HepG2 (cell line): ENCODE measurements around the gene DPH1. TPM values are rescaled to one million over a fixed set of nuclear protein-coding genes. Genes with fewer than 3 reads are reported as not detected.

Experiments
- CTCF ChIP-seq: sonication (generic); formaldehyde crosslinking; IDR thresholded peaks from 2 replicates; pipeline ENCODE4 v1.5.0; 2020; ENCODE audit warnings: mild to moderate bottlenecking, missing genetic modification reagents, moderate library complexity
- KAT8 ChIP-seq: IDR thresholded peaks from 2 replicates; pipeline ENCODE4 v1.6.1; 2016; ENCODE audit warnings: missing genetic modification reagents, missing compliant biosample characterization
- KDM5B ChIP-seq: sonication (generic); formaldehyde crosslinking; IDR thresholded peaks from 2 replicates; pipeline ENCODE4 v1.4.0; 2020; ENCODE audit warnings: missing genetic modification reagents, mild to moderate bottlenecking, borderline replicate concordance
- RARA ChIP-seq: IDR thresholded peaks from 2 replicates; pipeline ENCODE4 v1.6.1; 2016; ENCODE audit warnings: missing genetic modification reagents, missing compliant biosample characterization
- ZBTB43 ChIP-seq: sonication (generic); formaldehyde crosslinking; conservative IDR thresholded peaks from 2 replicates; pipeline ENCODE4 v1.4.0; 2020; ENCODE audit warnings: missing genetic modification reagents
- ZMYM2 ChIP-seq: sonication (generic); formaldehyde crosslinking; IDR thresholded peaks from 2 replicates; pipeline ENCODE4 v1.8.0; 2022; ENCODE audit warnings: mild to moderate bottlenecking, missing genetic modification reagents
- polyA plus RNA-seq, 8 experiments: library from polyadenylated mRNA; depleted of rRNA in 3 of 8; stranded (reverse) in 7 of 8; unstranded in 1 of 8; fragments of >200 nt; fragmentation: Illumina TruSeq in 4 of 8; extraction: Trizol in 4 of 8; gene quantifications; 2 replicates each; pipeline versions ENCODE4 v1.2.1 to v1.2.3, GENCODE V29; 2011 to 2016; ENCODE audit warnings: low read depth in 4 of 8, missing spikeins in 1 of 8, mixed read lengths in 1 of 8; ENCODE audit not compliant: insufficient read depth in 1 of 8
- total RNA-seq, 5 experiments: library from RNA; depleted of rRNA; stranded (reverse); fragments of >200 nt; fragmentation: Illumina TruSeq; extraction: Trizol; gene quantifications; 2 replicates each; pipeline ENCODE4 v1.2.3, GENCODE V29; 2016; ENCODE audit warnings: low read depth in 1 of 5
- TF ChIP-seq, protein P1 (sequence below): sonication (generic); formaldehyde crosslinking; IDR thresholded peaks from 2 replicates; pipeline ENCODE4 v1.5.1; 2020; ENCODE audit warnings: mild to moderate bottlenecking, missing genetic modification reagents, moderate library complexity
- TF ChIP-seq, protein P2 (sequence below), 2 experiments: sonication (generic) in 1 of 2; formaldehyde crosslinking in 1 of 2; IDR thresholded peaks; 2 replicates each; pipeline versions ENCODE4 v1.4.0 to v1.6.1; 2018 to 2020; ENCODE audit warnings: missing genetic modification reagents in 2 of 2, borderline replicate concordance in 1 of 2, low read depth in 1 of 2, mild to moderate bottlenecking in 1 of 2, missing biosample characterization in 1 of 2

Gene DPH1
- total and polyA plus RNA-seq, 2 of the 13 experiments (the other 11 are each of a cell fraction or from before 2014, with no cell fraction given), result 25.3 to 42.8 TPM

DNA sequence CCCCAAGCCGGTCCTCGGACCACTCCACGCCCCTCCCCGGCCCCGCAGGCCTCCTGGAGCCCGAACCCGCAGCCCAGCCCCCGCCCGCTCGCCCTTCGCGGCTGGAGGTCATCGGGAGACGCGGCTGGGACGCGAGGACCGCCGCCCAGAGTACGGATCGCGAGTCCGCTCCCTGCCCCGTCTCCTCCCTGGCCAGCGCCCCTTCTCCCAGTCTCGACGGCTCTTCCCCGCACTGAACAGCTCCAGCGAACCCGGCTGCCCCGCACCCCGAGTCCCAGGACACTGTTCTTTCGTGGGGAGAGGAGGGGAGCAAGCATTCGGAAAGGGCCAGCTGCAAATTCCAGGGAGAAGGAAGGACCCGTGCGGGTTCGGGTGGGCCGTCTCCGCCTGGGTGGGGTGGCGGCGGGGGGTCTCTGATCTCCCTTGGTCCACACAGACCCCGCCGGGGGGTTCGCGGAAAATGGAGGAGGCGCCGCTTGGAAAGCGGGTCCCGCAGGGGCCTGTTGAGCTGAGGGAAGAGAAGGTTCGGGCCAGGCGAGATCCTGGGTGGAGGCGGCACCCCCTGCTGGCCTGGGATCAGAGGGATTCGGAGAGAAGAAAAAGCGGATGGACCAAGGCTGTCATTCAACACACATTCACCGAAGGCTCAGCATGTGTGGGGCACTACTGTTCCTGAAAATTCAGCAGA, 4.2 kb upstream of the DPH1 start (continued):
- TF ChIP-seq, protein P1, sequence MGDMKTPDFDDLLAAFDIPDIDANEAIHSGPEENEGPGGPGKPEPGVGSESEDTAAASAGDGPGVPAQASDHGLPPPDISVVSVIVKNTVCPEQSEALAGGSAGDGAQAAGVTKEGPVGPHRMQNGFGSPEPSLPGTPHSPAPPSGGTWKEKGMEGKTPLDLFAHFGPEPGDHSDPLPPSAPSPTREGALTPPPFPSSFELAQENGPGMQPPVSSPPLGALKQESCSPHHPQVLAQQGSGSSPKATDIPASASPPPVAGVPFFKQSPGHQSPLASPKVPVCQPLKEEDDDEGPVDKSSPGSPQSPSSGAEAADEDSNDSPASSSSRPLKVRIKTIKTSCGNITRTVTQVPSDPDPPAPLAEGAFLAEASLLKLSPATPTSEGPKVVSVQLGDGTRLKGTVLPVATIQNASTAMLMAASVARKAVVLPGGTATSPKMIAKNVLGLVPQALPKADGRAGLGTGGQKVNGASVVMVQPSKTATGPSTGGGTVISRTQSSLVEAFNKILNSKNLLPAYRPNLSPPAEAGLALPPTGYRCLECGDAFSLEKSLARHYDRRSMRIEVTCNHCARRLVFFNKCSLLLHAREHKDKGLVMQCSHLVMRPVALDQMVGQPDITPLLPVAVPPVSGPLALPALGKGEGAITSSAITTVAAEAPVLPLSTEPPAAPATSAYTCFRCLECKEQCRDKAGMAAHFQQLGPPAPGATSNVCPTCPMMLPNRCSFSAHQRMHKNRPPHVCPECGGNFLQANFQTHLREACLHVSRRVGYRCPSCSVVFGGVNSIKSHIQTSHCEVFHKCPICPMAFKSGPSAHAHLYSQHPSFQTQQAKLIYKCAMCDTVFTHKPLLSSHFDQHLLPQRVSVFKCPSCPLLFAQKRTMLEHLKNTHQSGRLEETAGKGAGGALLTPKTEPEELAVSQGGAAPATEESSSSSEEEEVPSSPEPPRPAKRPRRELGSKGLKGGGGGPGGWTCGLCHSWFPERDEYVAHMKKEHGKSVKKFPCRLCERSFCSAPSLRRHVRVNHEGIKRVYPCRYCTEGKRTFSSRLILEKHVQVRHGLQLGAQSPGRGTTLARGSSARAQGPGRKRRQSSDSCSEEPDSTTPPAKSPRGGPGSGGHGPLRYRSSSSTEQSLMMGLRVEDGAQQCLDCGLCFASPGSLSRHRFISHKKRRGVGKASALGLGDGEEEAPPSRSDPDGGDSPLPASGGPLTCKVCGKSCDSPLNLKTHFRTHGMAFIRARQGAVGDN (CRISPR knock-in tag), result peak; percentile 41; the same call in 1 of the 2 replicates
- peak; percentile 1; the same call in 1 of the 2 replicates for TF ChIP-seq KDM5B (CRISPR knock-in tag)
- TF ChIP-seq ZMYM2 (CRISPR knock-in tag), result no peak
- TF ChIP-seq RARA, result no peak
- 0 out of 2 replicates have a peak, but pooled peaks have one; percentile 12 for TF ChIP-seq KAT8 (CRISPR knock-in tag)
- TF ChIP-seq, protein P2, sequence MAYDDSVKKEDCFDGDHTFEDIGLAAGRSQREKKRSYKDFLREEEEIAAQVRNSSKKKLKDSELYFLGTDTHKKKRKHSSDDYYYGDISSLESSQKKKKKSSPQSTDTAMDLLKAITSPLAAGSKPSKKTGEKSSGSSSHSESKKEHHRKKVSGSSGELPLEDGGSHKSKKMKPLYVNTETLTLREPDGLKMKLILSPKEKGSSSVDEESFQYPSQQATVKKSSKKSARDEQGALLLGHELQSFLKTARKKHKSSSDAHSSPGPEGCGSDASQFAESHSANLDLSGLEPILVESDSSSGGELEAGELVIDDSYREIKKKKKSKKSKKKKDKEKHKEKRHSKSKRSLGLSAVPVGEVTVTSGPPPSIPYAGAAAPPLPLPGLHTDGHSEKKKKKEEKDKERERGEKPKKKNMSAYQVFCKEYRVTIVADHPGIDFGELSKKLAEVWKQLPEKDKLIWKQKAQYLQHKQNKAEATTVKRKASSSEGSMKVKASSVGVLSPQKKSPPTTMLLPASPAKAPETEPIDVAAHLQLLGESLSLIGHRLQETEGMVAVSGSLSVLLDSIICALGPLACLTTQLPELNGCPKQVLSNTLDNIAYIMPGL (CRISPR knock-in tag; IDR thresholded peaks at IDR 0.05; ENCODE audit: borderline replicate concordance in 1 of 2, low read depth in 1 of 2), result peak in 1 of 2 experiments; percentile 45; a peak in 1 of 4 replicates
- TF ChIP-seq CTCF (CRISPR knock-in tag), result peak; percentile 89
- TF ChIP-seq ZBTB43 (CRISPR knock-in tag), result no peak
